ENCODE results near the gene LNPEP. TPM values are rescaled to one million over a fixed set of nuclear protein-coding genes. Genes with fewer than 3 reads are reported as not detected.

The LNPEP gene
- total RNA-seq, 2 experiments from 2014 or later: 85.9 to 90.1 TPM

DNA sequence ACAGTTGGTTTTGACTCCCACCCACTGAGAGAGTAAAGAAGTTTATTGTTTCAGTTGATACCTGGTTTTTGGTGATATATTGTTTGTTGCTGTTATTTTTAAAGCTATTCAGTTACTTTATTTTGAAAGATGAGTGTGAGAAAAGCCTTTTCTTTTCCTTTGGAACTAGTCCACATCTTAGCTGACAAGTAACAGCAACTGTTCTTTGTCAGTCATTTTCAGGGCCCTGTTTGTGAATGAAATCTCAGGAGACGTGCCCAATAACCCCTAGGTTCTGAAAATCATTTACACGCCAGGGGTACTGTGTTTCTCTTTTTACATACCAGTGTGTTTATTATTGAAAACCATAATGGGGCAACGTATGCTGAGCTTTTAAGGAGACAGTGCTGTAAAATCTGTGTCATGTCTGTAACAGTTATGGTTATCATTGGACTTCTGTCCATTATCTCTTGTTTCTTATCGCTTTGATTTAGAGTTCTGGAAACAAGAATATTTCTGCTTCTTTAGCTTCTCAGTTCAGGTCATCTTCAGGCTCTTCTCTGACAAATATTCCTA is 131.5 kb downstream of the LNPEP start:
- Mint-ChIP-seq H3K9me3 (ENCODE audit: insufficient read depth) (no peaks in the 10 kb centered on the region), H3K27me3 (ENCODE audit: low read depth) (peaks cover 9% of the 10 kb centered on the region), H3K27ac (no peak overlapping the region), H3K36me3 (ENCODE audit: low read depth) (no peaks in the 10 kb centered on the region), H3K4me3 (no peak overlapping the region), H3K4me1 (ENCODE audit: low read depth) (peaks cover 2% of the 10 kb centered on the region)
- CTCF ChIA-PET: interaction anchor here (1.0 to 1.3 kb wide), 2 partner anchors 70 to 198 kb away, joined by 3 to 5 read pairs; no protein-coding TSS in a partner anchor
- ATAC-seq (no peak), DNase-seq (no peak)
- POLR2A ChIA-PET: interaction anchor here (0.9 kb wide), 1 partner anchor 22 kb away, joined by 3 read pairs; no protein-coding TSS in a partner anchor

GRCh38 chr5:97070234-97070633 is 134.4 kb downstream of the LNPEP start:
- peaks cover 9% of the 10 kb centered on the region for H3K27me3 Mint-ChIP-seq (ENCODE audit: low read depth)
- no peak overlapping the region for H3K27ac Mint-ChIP-seq
- H3K4me1 Mint-ChIP-seq (ENCODE audit: low read depth): no peaks in the 10 kb centered on the region
- H3K36me3 Mint-ChIP-seq (ENCODE audit: low read depth): no peaks in the 10 kb centered on the region
- DNase-seq (no peak), ATAC-seq (no peak)
- H3K4me3 Mint-ChIP-seq: no peak overlapping the region
- H3K9me3 Mint-ChIP-seq (ENCODE audit: insufficient read depth): no peaks in the 10 kb centered on the region
- CTCF ChIA-PET: interaction anchor here (0.7 to 1.1 kb wide), 2 partner anchors 73 to 201 kb away, joined by 3 read pairs; no protein-coding TSS in a partner anchor
- POLR2A ChIA-PET: no interaction called here

DNA sequence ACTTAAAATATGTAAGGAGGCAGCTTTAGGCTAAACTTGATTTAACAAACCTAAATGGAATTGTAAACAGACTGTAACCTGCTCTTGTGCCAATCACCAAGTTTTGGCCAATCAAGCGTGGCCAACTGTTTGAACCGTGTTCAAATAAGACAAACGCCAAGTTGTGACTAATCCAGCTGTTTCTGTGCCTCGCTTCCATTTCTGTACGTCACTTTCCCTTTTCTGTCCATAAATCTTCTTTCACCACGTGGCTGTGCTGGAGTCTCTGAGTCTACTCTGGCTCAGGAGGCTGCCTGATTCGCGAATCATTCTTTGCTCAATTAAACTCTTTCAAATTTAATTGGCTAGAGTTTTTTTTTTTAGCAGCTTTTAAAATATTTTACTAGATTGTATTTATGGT is 135.2 kb downstream of the LNPEP start:
- Mint-ChIP-seq H3K4me3 (no peak overlapping the region), H3K4me1 (ENCODE audit: low read depth) (no peaks in the 10 kb centered on the region), H3K9me3 (ENCODE audit: insufficient read depth) (no peaks in the 10 kb centered on the region), H3K27ac (no peak overlapping the region), H3K36me3 (ENCODE audit: low read depth) (no peaks in the 10 kb centered on the region), H3K27me3 (ENCODE audit: low read depth) (peaks cover 9% of the 10 kb centered on the region)
- no peak for DNase-seq
- ATAC-seq: no peak
- CTCF ChIA-PET: interaction anchor here (1.1 kb wide), 1 partner anchor 74 kb away, joined by 3 read pairs; no protein-coding TSS in a partner anchor
- POLR2A ChIA-PET: no interaction called here

DNA sequence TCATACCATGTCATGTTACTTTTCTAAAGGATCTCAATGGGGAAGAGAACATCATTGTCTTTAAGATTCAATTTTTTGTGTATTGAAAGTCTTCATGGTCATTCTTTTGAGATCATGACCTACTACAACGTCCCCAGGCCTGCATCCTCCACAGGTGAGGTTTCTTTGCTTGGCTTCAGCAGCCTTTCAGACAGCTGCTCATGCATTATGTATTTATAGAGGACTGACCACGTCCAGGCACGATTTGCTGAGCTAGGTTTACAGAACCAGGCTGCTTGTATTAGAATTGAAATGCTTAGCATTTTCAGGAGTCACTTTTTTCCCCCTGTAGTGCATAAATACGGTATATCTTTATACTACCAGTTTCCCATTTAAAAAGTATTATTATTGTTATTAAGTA is 136.1 kb downstream of the LNPEP start:
- ChIA-PET POLR2A (no interaction called here), CTCF (interaction anchor here (0.8 kb wide), 1 partner anchor 70 kb away, joined by 3 read pairs; the partner anchor contains the start of gene LIX1)
- H3K4me3 Mint-ChIP-seq: no peak overlapping the region
- H3K36me3 Mint-ChIP-seq (ENCODE audit: low read depth): no peaks in the 10 kb centered on the region
- H3K9me3 Mint-ChIP-seq (ENCODE audit: insufficient read depth): no peaks in the 10 kb centered on the region
- no peak for ATAC-seq
- H3K4me1 Mint-ChIP-seq (ENCODE audit: low read depth): no peaks in the 10 kb centered on the region
- no peak for DNase-seq
- no peak overlapping the region for H3K27ac Mint-ChIP-seq
- H3K27me3 Mint-ChIP-seq (ENCODE audit: low read depth): peaks cover 7% of the 10 kb centered on the region

DNA sequence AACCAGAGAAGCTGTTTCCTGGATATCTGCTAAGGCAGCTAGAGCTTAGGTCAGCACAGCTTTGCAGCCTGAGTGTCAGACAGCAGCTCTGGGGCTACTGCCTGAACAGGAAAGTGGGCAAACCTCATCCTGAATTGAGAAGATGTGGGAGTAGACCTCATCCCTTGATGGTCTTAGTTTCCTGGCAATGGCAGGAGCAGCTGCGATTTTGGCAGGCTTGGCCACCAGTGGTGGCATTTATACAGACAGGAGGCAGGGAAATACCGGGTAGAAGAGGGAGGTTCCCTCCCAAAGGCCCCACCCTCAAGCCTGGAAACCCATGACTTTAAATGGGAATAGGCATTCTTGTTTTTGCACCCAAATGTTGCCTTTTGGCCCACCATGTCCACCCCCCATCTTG is 136.8 kb downstream of the LNPEP start:
- no peaks in the 10 kb centered on the region for H3K9me3 Mint-ChIP-seq (ENCODE audit: insufficient read depth)

GRCh38 chr5:97073420-97073819 is 137.5 kb downstream of the LNPEP start:
- Mint-ChIP-seq H3K27me3 (ENCODE audit: low read depth) (no peaks in the 10 kb centered on the region), H3K9me3 (ENCODE audit: insufficient read depth) (no peaks in the 10 kb centered on the region), H3K27ac (no peak overlapping the region), H3K36me3 (ENCODE audit: low read depth) (no peaks in the 10 kb centered on the region), H3K4me1 (ENCODE audit: low read depth) (no peaks in the 10 kb centered on the region), H3K4me3 (no peak overlapping the region)
- ChIA-PET CTCF (no interaction called here), POLR2A (no interaction called here)
- DNase-seq (no peak), ATAC-seq (no peak)

More for the DNA sequence above, 136.8 kb downstream of the LNPEP start:
- no peaks in the 10 kb centered on the region for H3K36me3 Mint-ChIP-seq (ENCODE audit: low read depth)
- H3K4me3 Mint-ChIP-seq: no peak overlapping the region
- no peak for DNase-seq
- ATAC-seq: no peak
- no peak overlapping the region for H3K27ac Mint-ChIP-seq
- ChIA-PET POLR2A (no interaction called here), CTCF (interaction anchor here (0.8 kb wide), 1 partner anchor 70 kb away, joined by 3 read pairs; the partner anchor contains the start of gene LIX1)
- H3K4me1 Mint-ChIP-seq (ENCODE audit: low read depth): no peaks in the 10 kb centered on the region
- H3K27me3 Mint-ChIP-seq (ENCODE audit: low read depth): peaks cover under 1% of the 10 kb centered on the region

- ChIA-PET CTCF (interaction anchor here (1.4 kb wide), 1 partner anchor 9 kb away, joined by 4 read pairs; no protein-coding TSS in a partner anchor), POLR2A (no interaction called here)
- Mint-ChIP-seq H3K36me3 (ENCODE audit: low read depth) (no peaks in the 10 kb centered on the region), H3K9me3 (ENCODE audit: insufficient read depth) (no peaks in the 10 kb centered on the region), H3K27me3 (ENCODE audit: low read depth) (no peaks in the 10 kb centered on the region), H3K4me3 (no peak overlapping the region), H3K27ac (no peak overlapping the region), H3K4me1 (ENCODE audit: low read depth) (no peaks in the 10 kb centered on the region)
- no peak for DNase-seq
- no peak for ATAC-seq
Observed at GRCh38 chr5:97074859-97075489, 139.1 kb downstream of the LNPEP start.

- Mint-ChIP-seq H3K27me3 (ENCODE audit: low read depth) (no peaks in the 10 kb centered on the region), H3K4me3 (no peak overlapping the region), H3K27ac (no peak overlapping the region), H3K36me3 (ENCODE audit: low read depth) (no peaks in the 10 kb centered on the region), H3K9me3 (ENCODE audit: insufficient read depth) (no peaks in the 10 kb centered on the region), H3K4me1 (ENCODE audit: low read depth) (no peaks in the 10 kb centered on the region)
- ChIA-PET CTCF (interaction anchor here (1.4 kb wide), 1 partner anchor 8 kb away, joined by 4 read pairs; no protein-coding TSS in a partner anchor), POLR2A (no interaction called here)
- no peak for ATAC-seq
- DNase-seq: no peak
Observed at GRCh38 chr5:97075649-97076048, 139.8 kb downstream of the LNPEP start.

GRCh38 chr5:97076098-97076497 is 140.2 kb downstream of the LNPEP start:
- Mint-ChIP-seq H3K27me3 (ENCODE audit: low read depth) (no peaks in the 10 kb centered on the region), H3K4me3 (no peak overlapping the region), H3K36me3 (ENCODE audit: low read depth) (no peaks in the 10 kb centered on the region), H3K4me1 (ENCODE audit: low read depth) (peaks cover 2% of the 10 kb centered on the region), H3K27ac (no peak overlapping the region), H3K9me3 (ENCODE audit: insufficient read depth) (no peaks in the 10 kb centered on the region)
- ChIA-PET CTCF (no interaction called here), POLR2A (no interaction called here)
- DNase-seq (no peak), ATAC-seq (no peak)

DNA sequence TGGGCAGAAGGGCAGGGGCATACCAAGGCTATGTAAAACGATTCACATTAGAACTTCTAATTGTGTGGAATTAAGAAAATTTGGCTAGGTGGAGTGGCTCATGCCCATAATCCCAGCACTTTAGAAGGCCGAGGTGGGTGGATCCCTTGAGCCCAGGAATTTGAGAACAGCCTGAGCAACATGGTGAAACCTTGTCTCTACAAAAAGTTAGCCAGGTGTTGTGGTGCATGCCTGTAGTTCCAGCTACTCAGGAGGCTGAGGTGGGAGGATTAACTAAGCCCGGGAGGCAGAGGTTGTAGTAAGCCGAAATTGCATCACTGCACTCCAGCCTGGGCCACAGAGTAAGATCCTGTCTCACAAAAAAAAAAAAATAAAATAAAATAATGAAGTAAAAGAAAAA is 141.4 kb downstream of the LNPEP start:
- Mint-ChIP-seq H3K36me3 (ENCODE audit: low read depth) (no peaks in the 10 kb centered on the region), H3K27ac (no peak overlapping the region), H3K4me1 (ENCODE audit: low read depth) (peaks cover 8% of the 10 kb centered on the region), H3K9me3 (ENCODE audit: insufficient read depth) (no peaks in the 10 kb centered on the region), H3K27me3 (ENCODE audit: low read depth) (no peaks in the 10 kb centered on the region), H3K4me3 (no peak overlapping the region)
- ChIA-PET POLR2A (no interaction called here), CTCF (no interaction called here)
- no peak for DNase-seq
- ATAC-seq: no peak

GRCh38 chr5:97078958-97079743 is 143.3 kb downstream of the LNPEP start:
- Mint-ChIP-seq H3K27me3 (ENCODE audit: low read depth) (no peaks in the 10 kb centered on the region), H3K36me3 (ENCODE audit: low read depth) (no peaks in the 10 kb centered on the region), H3K27ac (no peak overlapping the region), H3K9me3 (ENCODE audit: insufficient read depth) (peaks cover 3% of the 10 kb centered on the region), H3K4me1 (ENCODE audit: low read depth) (peaks cover 12% of the 10 kb centered on the region), H3K4me3 (no peak overlapping the region)
- ATAC-seq (no peak), DNase-seq (no peak)
- ChIA-PET POLR2A (no interaction called here), CTCF (interaction anchor here (0.9 kb wide), 1 partner anchor 63 kb away, joined by 3 read pairs; the partner anchor contains the start of gene LIX1)

All from activated CD8-positive, alpha-beta T cell treated with anti-CD3 and anti-CD28 coated beads, Interleukin-2, amount 10 ng/mL, durations not matched to agents 7 days and 5 days (primary cell).